HG03460 (cell line): ENCODE results near the gene PRKCE.

Experiments
- ATAC-seq: cut with Tn5 transposase; IDR thresholded peaks from one replicate; pipeline ENCODE4 v1.9.1; 2021; ENCODE audit not compliant: unreplicated experiment

The PRKCE gene

GRCh38 chr2:45750001-45750400 is 98.5 kb downstream of the PRKCE start:
- no peak for ATAC-seq

- no peak for ATAC-seq
These were observed 99.0 kb downstream of the PRKCE start for GRCh38 chr2:45750484-45750883.

- no peak for ATAC-seq
These were observed 101.9 kb downstream of the PRKCE start for GRCh38 chr2:45753381-45753780.

- no peak for ATAC-seq
These were observed 102.9 kb downstream of the PRKCE start for GRCh38 chr2:45754131-45755010.

GRCh38 chr2:45755585-45756335 is 104.3 kb downstream of the PRKCE start:
- ATAC-seq = no peak

GRCh38 chr2:45758018-45758417 is 106.5 kb downstream of the PRKCE start:
- no peak for ATAC-seq

GRCh38 chr2:45759310-45759851 is 107.9 kb downstream of the PRKCE start:
- ATAC-seq = no peak

GRCh38 chr2:45761635-45762034 is 110.2 kb downstream of the PRKCE start:
- no peak for ATAC-seq

GRCh38 chr2:45763255-45763654 is 111.8 kb downstream of the PRKCE start:
- ATAC-seq = no peak

GRCh38 chr2:45763797-45764196 is 112.3 kb downstream of the PRKCE start:
- no peak for ATAC-seq

- ATAC-seq = no peak
These were observed 113.7 kb downstream of the PRKCE start for GRCh38 chr2:45765007-45765727.

GRCh38 chr2:45765728-45766254 is 114.3 kb downstream of the PRKCE start:
- ATAC-seq = no peak

- no peak for ATAC-seq
These were observed 116.7 kb downstream of the PRKCE start for GRCh38 chr2:45768208-45768607.

GRCh38 chr2:45769056-45769455 is 117.6 kb downstream of the PRKCE start:
- no peak for ATAC-seq

- ATAC-seq = no peak
These were observed 118.5 kb downstream of the PRKCE start for GRCh38 chr2:45769854-45770576.

GRCh38 chr2:45770811-45771210 is 119.3 kb downstream of the PRKCE start:
- ATAC-seq = no peak

GRCh38 chr2:45771261-45771660 is 119.8 kb downstream of the PRKCE start:
- ATAC-seq = no peak

GRCh38 chr2:45772038-45772437 is 120.6 kb downstream of the PRKCE start:
- ATAC-seq = no peak

- ATAC-seq = no peak
These were observed 122.4 kb downstream of the PRKCE start for GRCh38 chr2:45773909-45774308.

- no peak for ATAC-seq
These were observed 123.3 kb downstream of the PRKCE start for GRCh38 chr2:45774688-45775244.
